NCI-H2081 treated with DMSO at 0.1 percent for 48 hours (cell line): Measurements from ENCODE around the gene TCF12.

Experiments
- DNase-seq: peaks from one replicate; lab custom pipeline; 2025; lab: John Stamatoyannopoulos, UW

TCF12 gene

DNA sequence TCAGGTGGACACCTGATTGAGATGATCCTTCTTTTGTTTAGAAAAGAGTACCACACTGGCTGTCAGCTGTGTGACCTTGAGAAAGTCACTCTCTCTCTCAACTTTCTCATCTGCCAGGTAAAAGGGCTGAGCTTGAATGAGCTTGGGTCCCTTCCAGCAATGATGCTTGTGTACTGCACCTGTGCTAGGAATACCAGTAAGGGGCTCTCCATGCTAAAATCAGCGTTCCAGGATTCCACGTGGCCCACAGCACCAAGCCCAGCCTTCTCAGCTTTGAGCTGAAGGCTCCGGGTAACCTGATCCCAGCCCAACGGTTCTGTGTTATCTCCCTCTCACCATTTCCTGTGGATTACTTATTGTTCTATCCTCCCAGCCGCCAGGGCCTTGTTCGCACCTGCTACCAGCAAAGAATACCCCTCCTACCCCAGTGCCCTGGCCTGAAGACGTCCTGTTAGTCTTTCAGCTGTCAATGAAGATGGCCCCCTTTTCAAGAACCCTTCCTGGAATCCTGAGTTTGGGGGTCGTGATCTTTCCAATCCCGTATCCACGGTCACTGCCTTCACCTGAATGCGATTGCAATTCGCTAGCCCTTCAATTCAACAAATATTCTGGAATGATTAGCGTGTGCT is 403.6 kb downstream of the TCF12 start:
- no peak for DNase-seq

DNA sequence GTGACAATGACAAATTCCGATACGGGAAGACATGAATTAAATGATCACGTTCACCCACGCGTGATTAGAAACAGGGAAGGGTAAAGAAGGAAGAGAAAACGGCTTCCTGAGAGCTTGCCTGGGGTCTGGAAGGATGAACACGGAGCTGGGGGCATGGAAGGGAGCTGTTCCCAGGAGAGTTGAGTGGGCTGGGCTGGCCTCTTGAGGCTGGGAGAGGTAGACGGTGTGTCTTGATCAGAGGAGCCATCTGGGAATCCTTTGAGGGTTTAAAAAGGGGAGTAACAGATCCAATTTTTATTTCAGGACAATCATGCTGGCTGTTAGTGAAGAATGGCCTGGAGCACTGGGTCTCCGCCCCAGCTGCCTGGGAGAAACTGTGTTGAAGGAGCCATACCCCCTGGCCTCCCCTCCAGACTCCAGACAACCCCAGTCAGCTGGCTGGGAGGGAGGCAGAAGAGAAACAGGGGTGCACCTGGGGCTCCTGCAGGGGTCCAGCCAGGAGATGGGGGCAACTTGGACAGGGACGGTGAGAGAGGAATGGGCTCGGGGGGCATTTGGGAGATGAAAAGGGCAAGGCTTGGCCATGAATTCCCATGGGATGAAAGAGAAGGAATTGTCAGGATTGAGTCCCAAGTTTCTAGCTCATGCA is 404.3 kb downstream of the TCF12 start:
- no peak for DNase-seq

DNA sequence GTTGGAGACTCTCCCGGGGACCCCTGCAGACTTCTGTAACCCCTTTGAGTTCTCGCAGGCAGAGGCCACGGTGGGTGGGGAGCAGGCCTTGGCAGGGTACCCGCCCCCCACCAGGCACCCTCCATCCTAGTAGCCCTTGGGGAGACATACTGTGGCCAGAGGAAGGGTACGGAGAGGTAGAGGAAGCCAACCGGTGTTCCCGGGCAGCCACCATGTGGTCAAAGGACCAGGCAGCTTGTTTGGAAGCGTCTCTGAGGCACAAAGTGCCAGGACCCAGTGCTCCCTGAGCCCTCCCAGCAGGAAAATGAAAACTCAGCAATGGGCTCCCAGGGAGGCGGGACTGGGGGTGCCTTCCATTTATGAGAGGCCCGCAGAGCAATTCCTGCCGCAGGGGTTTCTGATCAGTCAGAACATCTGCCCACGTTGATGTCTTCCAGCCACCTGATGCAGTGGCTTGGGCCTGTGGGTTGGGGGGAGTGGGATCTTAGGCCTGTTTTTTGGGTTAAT is 404.9 kb downstream of the TCF12 start:
- no peak for DNase-seq

GRCh38 chr15:57323806-57324589 is 405.6 kb downstream of the TCF12 start:
- DNase-seq, result no peak

DNA sequence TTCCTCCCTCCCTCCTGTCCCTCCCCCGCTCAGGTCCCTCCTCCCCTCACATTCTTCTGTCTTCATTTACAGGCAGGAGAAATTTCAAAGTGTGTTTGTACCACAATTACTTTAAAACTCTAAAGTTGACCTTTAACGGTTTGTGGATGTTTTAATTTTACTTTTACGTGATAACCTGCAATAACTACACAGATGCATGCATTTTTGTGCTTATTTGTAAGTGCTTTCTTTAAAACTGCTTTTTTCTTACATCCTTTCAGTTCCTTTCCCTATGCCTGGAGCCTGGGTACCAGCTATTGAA is 406.1 kb downstream of the TCF12 start:
- no peak for DNase-seq

GRCh38 chr15:57324944-57325679 is 406.7 kb downstream of the TCF12 start:
- DNase-seq, result no peak

GRCh38 chr15:57326196-57326595 is 407.8 kb downstream of the TCF12 start:
- DNase-seq, result no peak

- no peak for DNase-seq
Observed at GRCh38 chr15:57327985-57328471, 409.6 kb downstream of the TCF12 start.

DNA sequence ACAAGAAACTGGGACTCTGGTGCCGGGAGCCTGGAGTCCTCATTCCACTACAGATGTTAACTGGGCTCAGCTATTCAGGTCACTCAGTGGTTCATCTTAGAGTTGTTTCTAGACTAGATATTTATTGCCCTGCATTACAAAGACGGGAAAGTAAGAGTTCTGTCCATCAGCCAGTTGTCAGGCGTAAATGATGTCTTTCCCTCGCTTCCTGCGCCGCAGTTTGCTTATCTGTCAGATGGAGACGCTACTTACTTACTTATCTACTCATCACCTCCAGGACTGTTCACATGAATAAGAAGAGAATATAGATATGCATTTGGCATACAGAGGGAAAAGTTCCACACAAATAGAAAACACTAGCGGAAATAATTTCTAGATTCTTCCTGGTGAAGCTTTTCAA is 410.0 kb downstream of the TCF12 start:
- DNase-seq, result no peak

- DNase-seq, result no peak
Observed at GRCh38 chr15:57328897-57329296, 410.5 kb downstream of the TCF12 start.

DNA sequence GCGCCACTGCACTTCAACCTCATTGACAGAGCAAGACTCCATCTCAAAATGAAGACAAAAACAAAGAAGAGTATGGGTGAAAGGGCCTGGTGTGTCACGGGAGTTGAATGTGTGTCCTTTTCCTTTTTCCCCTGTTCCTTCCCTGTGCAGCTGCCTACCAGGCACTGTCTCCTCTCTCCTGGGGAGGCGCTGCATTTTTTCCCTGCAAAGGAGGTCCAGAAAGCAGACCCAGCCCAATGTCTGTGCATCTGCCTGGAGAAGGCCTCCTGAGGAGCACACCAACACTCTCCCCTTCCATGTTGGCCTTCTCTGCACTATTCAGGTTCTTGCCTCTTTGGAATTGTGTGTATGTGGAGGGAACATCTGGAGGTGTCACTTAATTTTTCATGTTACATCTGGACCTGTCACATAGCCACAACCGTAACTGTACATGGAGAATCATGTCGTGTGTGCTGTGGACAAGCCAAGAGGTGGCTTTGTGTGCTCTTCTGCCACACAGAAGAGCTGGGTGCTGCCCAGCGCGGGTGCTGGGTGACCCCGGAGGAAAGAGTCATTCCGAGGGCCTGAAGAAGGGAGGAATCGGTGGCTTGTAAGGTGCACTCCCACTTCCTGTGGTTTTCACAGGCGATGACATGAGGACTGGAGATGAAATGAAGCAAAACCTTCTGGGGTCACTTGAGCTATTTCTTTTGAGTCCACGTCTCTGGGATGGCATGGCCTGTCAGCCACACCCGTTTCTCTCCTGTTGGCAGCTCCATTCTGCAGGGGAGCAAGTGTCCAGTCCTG is 411.3 kb downstream of the TCF12 start:
- no peak for DNase-seq

- DNase-seq, result no peak
Observed at GRCh38 chr15:57330619-57331340, 412.3 kb downstream of the TCF12 start.

- DNase-seq, result no peak
Observed at GRCh38 chr15:57332326-57332725, 413.9 kb downstream of the TCF12 start.

DNA sequence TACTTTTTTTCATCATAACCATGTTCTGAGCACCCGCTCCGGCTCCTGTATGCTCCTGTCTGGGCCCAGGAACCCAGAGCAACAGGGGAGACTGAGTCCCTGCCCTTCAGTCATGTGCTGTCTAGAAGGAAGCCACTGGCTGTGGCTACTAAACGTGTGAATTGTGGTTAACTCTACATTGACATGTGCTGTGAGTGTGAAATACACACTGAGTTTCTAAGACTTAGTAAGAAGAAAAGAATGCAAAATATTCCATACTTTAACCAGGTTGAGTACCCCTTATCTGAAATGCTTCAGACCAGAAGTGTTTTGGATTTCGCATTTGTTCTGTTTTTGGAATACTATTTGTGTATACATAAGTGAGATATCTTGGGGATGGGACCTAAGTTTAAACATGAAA is 415.0 kb downstream of the TCF12 start:
- no peak for DNase-seq

- no peak for DNase-seq
Observed at GRCh38 chr15:57334257-57334656, 415.8 kb downstream of the TCF12 start.

DNA sequence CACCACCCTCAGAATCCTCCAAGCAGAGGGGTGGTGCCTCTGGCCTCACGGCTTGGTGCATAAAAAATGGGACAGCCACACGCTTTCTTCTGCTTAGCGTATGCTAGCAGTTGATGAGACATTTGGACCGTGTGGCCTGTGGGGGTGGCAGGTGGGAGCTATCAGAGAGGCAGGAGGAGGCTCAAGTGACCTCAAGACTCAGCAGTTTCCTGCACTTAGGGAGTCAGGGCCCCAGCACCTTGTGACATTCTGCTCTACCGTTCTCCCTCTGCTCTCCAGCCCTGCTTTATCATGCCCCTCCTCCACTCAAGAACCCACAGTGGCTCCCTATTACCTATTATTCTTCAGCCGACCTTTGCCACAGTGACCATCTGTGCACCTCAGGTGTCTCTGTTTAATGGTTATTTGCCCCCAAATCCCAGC is 416.9 kb downstream of the TCF12 start:
- DNase-seq, result no peak

GRCh38 chr15:57335719-57336118 is 417.3 kb downstream of the TCF12 start:
- no peak for DNase-seq

DNA sequence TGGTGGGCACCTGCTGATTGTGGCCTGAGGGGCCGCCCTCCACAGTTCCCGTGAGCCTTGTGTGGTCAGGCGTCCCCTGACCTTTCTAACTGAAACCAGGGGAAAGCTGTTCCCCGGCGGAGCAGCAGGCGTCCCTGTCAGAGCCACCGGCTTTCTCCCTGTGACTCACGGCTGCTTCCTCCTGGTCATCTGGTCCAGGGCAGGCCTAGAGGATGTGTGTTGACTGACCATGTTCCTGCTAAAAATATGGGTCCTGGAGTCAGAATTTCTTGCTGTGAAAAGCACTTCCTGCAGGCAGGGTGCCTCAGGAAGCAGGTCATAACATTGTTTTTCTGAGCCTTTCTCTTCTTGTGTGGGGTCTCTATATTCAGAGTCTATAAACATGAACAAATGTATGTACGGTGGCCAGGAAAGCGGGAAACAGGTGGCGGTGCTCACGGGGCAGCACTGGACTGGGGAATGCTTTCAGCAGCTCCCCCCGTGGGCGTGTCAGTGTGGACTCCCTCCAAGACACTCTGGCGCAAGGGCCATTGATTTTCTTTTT is 419.5 kb downstream of the TCF12 start:
- DNase-seq, result no peak

GRCh38 chr15:57339321-57339720 is 420.9 kb downstream of the TCF12 start:
- no peak for DNase-seq
